K562 (cell line): ENCODE results near the gene CLIP2. TPM values are rescaled to one million over a fixed set of nuclear protein-coding genes. Genes with fewer than 3 reads are reported as not detected.
A peak's percentile ranks its signal among the peaks of the same experiment; 100 is the strongest.

Experiments used
- BCOR ChIP-seq: fragments of 450-650 bp; IDR thresholded peaks from 2 replicates; pipeline ENCODE4 v1.6.1; 2016
- FOXA1 ChIP-seq: fragments of 450-650 bp; IDR thresholded peaks from 2 replicates; pipeline ENCODE4 v1.6.1; 2016; ENCODE audit warnings: mild to moderate bottlenecking, borderline replicate concordance
- HMGN3 ChIP-seq: IDR thresholded peaks from 2 replicates; pipeline ENCODE4 v1.6.1; 2011; ENCODE audit warnings: borderline replicate concordance, low read depth, mild to moderate bottlenecking, mixed read lengths, low read length; ENCODE audit not compliant: insufficient read length; ENCODE audit errors: extremely low read depth
- HNRNPK ChIP-seq: fragments of 200-400 bp; formaldehyde crosslinking; IDR thresholded peaks from one replicate; pipeline ENCODE4 v1.6.1; 2018; ENCODE audit warnings: mild to moderate bottlenecking, low read depth, low read length; ENCODE audit not compliant: poor library complexity, severe bottlenecking
- MAZ ChIP-seq, 2 experiments: fragments of 450-650 bp in 1 of 2; sonication (generic) in 1 of 2; formaldehyde crosslinking; IDR thresholded peaks in 1 of 2; conservative IDR thresholded peaks in 1 of 2; 2 replicates each; pipeline versions ENCODE4 v1.4.0 to v1.5.0; 2020; ENCODE audit warnings: mild to moderate bottlenecking in 1 of 2, missing genetic modification reagents in 1 of 2
- MNT ChIP-seq, 2 experiments: fragments of 450-650 bp; conservative IDR thresholded peaks; 2 replicates each; pipeline ENCODE4 v1.6.1; 2017; ENCODE audit warnings: mild to moderate bottlenecking in 2 of 2, moderate library complexity in 2 of 2
- NR3C1 ChIP-seq: sonication (generic); formaldehyde crosslinking; IDR thresholded peaks from 2 replicates; pipeline ENCODE4 v1.8.1; 2022; ENCODE audit warnings: missing genetic modification reagents
- ZNF263 ChIP-seq: sonication (generic); formaldehyde crosslinking; IDR thresholded peaks from 2 replicates; pipeline ENCODE4 v1.8.0; 2022; ENCODE audit warnings: mild to moderate bottlenecking, missing genetic modification reagents, borderline replicate concordance
- ZNF740 ChIP-seq, 3 experiments: fragments of 200-800 bp in 1 of 3; sonication (Bioruptor generic) in 1 of 3; sonication (generic) in 1 of 3; formaldehyde crosslinking in 1 of 3; IDR thresholded peaks; 2 replicates each; pipeline versions ENCODE4 v1.6.1 to v1.8.0; 2016 to 2022; ENCODE audit warnings: mild to moderate bottlenecking in 2 of 3, missing compliant biosample characterization in 2 of 3, missing genetic modification characterization in 2 of 3, missing genetic modification reagents in 1 of 3
- polyA plus RNA-seq, 8 experiments: library from polyadenylated mRNA; depleted of rRNA in 4 of 8; stranded (reverse) in 5 of 8; unstranded in 3 of 8; fragments of >200 nt; fragmentation: Nextera tagmentation in 2 of 8; fragmentation: Illumina TruSeq in 1 of 8; extraction: Ambion mirVana in 2 of 8; extraction: Trizol in 1 of 8; gene quantifications; 2 replicates each; pipeline versions ENCODE4 v1.2.1 to v1.2.3, GENCODE V29; 2011 to 2014; ENCODE audit warnings: inconsistent platforms in 1 of 8, missing spikeins in 1 of 8
- total RNA-seq, 7 experiments: library from RNA; depleted of rRNA in 6 of 7; stranded (reverse); fragments of >200 nt in 6 of 7; fragmentation: Illumina TruSeq in 2 of 7; extraction: Trizol in 2 of 7; gene quantifications; 2 replicates each; pipeline versions ENCODE4 v1.2.1 to v1.2.3, GENCODE V29; 2011 to 2021; ENCODE audit warnings: low replicate concordance in 1 of 7
- TF ChIP-seq, protein P1 (sequence below): fragments of 250-450 bp; sonication (Bioruptor Pico); IDR thresholded peaks from 2 replicates; pipeline ENCODE4 v1.8.0; 2022; ENCODE audit warnings: moderate library complexity, mild to moderate bottlenecking, inconsistent platforms
- TF ChIP-seq, protein P2 (sequence below): sonication (generic); formaldehyde crosslinking; IDR thresholded peaks from 2 replicates; pipeline ENCODE4 v1.8.0; 2023; ENCODE audit warnings: mild to moderate bottlenecking, missing genetic modification reagents
- TF ChIP-seq, protein P3 (sequence below): fragments of 450-650 bp; formaldehyde crosslinking; IDR thresholded peaks from 2 replicates; pipeline ENCODE4 v1.4.0; 2020; ENCODE audit warnings: mild to moderate bottlenecking
- TF ChIP-seq, protein P4 (sequence below), 2 experiments: fragments of 450-650 bp in 1 of 2; sonication (generic) in 1 of 2; formaldehyde crosslinking; conservative IDR thresholded peaks; 2 replicates each; pipeline versions ENCODE4 v1.4.0 to v1.8.1; 2020 to 2022; ENCODE audit warnings: mild to moderate bottlenecking in 1 of 2, missing genetic modification reagents in 1 of 2

The CLIP2 gene
- total and polyA plus RNA-seq, 9 of the 15 experiments (the other 6 are each of a cell fraction or from before 2014, with no cell fraction given): 0.07 to 5.4 (median 2.1) TPM

- TF ChIP-seq MNT (conservative IDR thresholded peaks at IDR 0.05): peak in 1 of 2 experiments; percentile 68; a peak in 2 of 4 replicates
- TF ChIP-seq BCOR: no peak
- TF ChIP-seq ZNF263: no peak
- no peak for TF ChIP-seq ZNF740 (CRISPR knock-in tag; IDR thresholded peaks at IDR 0.05)
- TF ChIP-seq ZNF740 (tag; IDR thresholded peaks at IDR 0.05): no peak
- TF ChIP-seq MAZ (CRISPR knock-in tag; conservative IDR thresholded peaks at IDR 0.05 in 1 of 2, IDR thresholded peaks at IDR 0.05 in 1 of 2): peak in 1 of 2 experiments; percentile 39; a peak in 1 of 4 replicates
- TF ChIP-seq, protein P1, sequence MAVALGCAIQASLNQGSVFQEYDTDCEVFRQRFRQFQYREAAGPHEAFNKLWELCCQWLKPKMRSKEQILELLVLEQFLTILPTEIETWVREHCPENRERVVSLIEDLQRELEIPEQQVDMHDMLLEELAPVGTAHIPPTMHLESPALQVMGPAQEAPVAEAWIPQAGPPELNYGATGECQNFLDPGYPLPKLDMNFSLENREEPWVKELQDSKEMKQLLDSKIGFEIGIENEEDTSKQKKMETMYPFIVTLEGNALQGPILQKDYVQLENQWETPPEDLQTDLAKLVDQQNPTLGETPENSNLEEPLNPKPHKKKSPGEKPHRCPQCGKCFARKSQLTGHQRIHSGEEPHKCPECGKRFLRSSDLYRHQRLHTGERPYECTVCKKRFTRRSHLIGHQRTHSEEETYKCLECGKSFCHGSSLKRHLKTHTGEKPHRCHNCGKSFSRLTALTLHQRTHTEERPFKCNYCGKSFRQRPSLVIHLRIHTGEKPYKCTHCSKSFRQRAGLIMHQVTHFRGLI (CRISPR knock-in tag): no peak
- TF ChIP-seq, protein P2, sequence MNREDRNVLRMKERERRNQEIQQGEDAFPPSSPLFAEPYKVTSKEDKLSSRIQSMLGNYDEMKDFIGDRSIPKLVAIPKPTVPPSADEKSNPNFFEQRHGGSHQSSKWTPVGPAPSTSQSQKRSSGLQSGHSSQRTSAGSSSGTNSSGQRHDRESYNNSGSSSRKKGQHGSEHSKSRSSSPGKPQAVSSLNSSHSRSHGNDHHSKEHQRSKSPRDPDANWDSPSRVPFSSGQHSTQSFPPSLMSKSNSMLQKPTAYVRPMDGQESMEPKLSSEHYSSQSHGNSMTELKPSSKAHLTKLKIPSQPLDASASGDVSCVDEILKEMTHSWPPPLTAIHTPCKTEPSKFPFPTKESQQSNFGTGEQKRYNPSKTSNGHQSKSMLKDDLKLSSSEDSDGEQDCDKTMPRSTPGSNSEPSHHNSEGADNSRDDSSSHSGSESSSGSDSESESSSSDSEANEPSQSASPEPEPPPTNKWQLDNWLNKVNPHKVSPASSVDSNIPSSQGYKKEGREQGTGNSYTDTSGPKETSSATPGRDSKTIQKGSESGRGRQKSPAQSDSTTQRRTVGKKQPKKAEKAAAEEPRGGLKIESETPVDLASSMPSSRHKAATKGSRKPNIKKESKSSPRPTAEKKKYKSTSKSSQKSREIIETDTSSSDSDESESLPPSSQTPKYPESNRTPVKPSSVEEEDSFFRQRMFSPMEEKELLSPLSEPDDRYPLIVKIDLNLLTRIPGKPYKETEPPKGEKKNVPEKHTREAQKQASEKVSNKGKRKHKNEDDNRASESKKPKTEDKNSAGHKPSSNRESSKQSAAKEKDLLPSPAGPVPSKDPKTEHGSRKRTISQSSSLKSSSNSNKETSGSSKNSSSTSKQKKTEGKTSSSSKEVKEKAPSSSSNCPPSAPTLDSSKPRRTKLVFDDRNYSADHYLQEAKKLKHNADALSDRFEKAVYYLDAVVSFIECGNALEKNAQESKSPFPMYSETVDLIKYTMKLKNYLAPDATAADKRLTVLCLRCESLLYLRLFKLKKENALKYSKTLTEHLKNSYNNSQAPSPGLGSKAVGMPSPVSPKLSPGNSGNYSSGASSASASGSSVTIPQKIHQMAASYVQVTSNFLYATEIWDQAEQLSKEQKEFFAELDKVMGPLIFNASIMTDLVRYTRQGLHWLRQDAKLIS (CRISPR knock-in tag): no peak
- TF ChIP-seq, protein P3, sequence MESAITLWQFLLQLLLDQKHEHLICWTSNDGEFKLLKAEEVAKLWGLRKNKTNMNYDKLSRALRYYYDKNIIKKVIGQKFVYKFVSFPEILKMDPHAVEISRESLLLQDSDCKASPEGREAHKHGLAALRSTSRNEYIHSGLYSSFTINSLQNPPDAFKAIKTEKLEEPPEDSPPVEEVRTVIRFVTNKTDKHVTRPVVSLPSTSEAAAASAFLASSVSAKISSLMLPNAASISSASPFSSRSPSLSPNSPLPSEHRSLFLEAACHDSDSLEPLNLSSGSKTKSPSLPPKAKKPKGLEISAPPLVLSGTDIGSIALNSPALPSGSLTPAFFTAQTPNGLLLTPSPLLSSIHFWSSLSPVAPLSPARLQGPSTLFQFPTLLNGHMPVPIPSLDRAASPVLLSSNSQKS (CRISPR knock-in tag): no peak
- TF ChIP-seq HMGN3: peak; percentile 24
- TF ChIP-seq NR3C1 (CRISPR knock-in tag): no peak
- TF ChIP-seq, protein P4, sequence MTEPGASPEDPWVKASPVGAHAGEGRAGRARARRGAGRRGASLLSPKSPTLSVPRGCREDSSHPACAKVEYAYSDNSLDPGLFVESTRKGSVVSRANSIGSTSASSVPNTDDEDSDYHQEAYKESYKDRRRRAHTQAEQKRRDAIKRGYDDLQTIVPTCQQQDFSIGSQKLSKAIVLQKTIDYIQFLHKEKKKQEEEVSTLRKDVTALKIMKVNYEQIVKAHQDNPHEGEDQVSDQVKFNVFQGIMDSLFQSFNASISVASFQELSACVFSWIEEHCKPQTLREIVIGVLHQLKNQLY (CRISPR knock-in tag; conservative IDR thresholded peaks at IDR 0.05): no peak
- TF ChIP-seq HNRNPK: no peak
- TF ChIP-seq FOXA1: no peak
Observed at GRCh38 chr7:74417419-74417971, 128.3 kb downstream of the CLIP2 start (continued).
